Neural cell (in vitro differentiated cells): ENCODE data around the gene TMEM30A. TPM values are rescaled to one million over a fixed set of nuclear protein-coding genes. Genes with fewer than 3 reads are reported as not detected.

Source experiments
- H2AFZ ChIP-seq: fragments of 200-600, 300-800 bp; sonication (generic), shearing (Covaris generic); 2 replicates; pipeline ENCODE4 v1.6.0; 2014; ENCODE audit warnings: low read depth, mild to moderate bottlenecking, antibody characterized with exemption, low read length, moderate library complexity
- H3F3A ChIP-seq: fragments of 200-600 bp; shearing (Covaris generic); 2 replicates; pipeline ENCODE4 v1.6.1; 2016; ENCODE audit warnings: mild to moderate bottlenecking, moderate library complexity, mixed read lengths, antibody characterized with exemption, low read length; ENCODE audit not compliant: insufficient read depth, poor library complexity, severe bottlenecking
- H3K27ac ChIP-seq: fragments of 200-600, 300-800 bp; sonication (generic), shearing (Covaris generic); 2 replicates; pipeline ENCODE4 v1.5.1; 2014; ENCODE audit warnings: mild to moderate bottlenecking, low read length, moderate library complexity
- H3K27me3 ChIP-seq: fragments of 300-800, 200-600 bp; sonication (generic), shearing (Covaris generic); 2 replicates; pipeline ENCODE4 v1.6.0; 2014; ENCODE audit warnings: mild to moderate bottlenecking, low read depth, low read length, moderate library complexity; ENCODE audit not compliant: insufficient read depth
- H3K36me3 ChIP-seq: fragments of 300-800, 200-600 bp; sonication (generic), shearing (Covaris generic); 2 replicates; pipeline ENCODE4 v1.5.1; 2014; ENCODE audit warnings: mild to moderate bottlenecking, antibody characterized with exemption, low read length, moderate library complexity; ENCODE audit not compliant: insufficient read depth
- H3K4me2 ChIP-seq: fragments of 300-800, 200-600 bp; sonication (generic), shearing (Covaris generic); 2 replicates; pipeline ENCODE4 v1.6.0; 2014; ENCODE audit warnings: mild to moderate bottlenecking, low read length
- H3K4me3 ChIP-seq: fragments of 300-800, 200-600 bp; sonication (generic), shearing (Covaris generic); 2 replicates; pipeline ENCODE4 v1.5.1; 2014; ENCODE audit warnings: mild to moderate bottlenecking, low read length, moderate library complexity
- H3K79me2 ChIP-seq: fragments of 200-600 bp; shearing (Covaris generic); replicated peaks from 2 replicates; pipeline ENCODE4 v1.6.0; 2014; ENCODE audit warnings: mild to moderate bottlenecking, low read length, moderate library complexity; ENCODE audit not compliant: insufficient read depth
- H3K9ac ChIP-seq: fragments of 300-800, 200-600 bp; sonication (generic), shearing (Covaris generic); 2 replicates; pipeline ENCODE4 v1.6.1; 2016; ENCODE audit warnings: mild to moderate bottlenecking, low read length, mixed read lengths
- H3K9me2 ChIP-seq: fragments of 200-600 bp; shearing (Covaris generic); 2 replicates; pipeline ENCODE4 v1.6.1; 2016; ENCODE audit warnings: mild to moderate bottlenecking, low read length, mixed read lengths; ENCODE audit not compliant: insufficient read depth
- H3K9me3 ChIP-seq: fragments of 200-600, 300-800 bp; sonication (generic), shearing (Covaris generic); 2 replicates; pipeline ENCODE4 v1.6.1; 2016; ENCODE audit warnings: mild to moderate bottlenecking, mixed run types, low read length, moderate library complexity, mixed read lengths
- H4K20me1 ChIP-seq: fragments of 200-600 bp; shearing (Covaris generic); 2 replicates; pipeline ENCODE4 v1.6.1; 2016; ENCODE audit warnings: mild to moderate bottlenecking, mixed run types; ENCODE audit not compliant: insufficient read depth
- CTCF ChIP-seq: fragments of 450-650 bp; IDR thresholded peaks from 2 replicates; pipeline ENCODE4 v1.5.1; 2014; ENCODE audit warnings: antibody characterized with exemption, mild to moderate bottlenecking, moderate library complexity; ENCODE audit not compliant: poor library complexity, severe bottlenecking
- EP300 ChIP-seq: fragments of 450-650 bp; conservative IDR thresholded peaks from 2 replicates; pipeline ENCODE4 v1.6.1; 2014; ENCODE audit warnings: antibody characterized with exemption, mild to moderate bottlenecking, moderate library complexity; ENCODE audit not compliant: poor library complexity, severe bottlenecking
- EZH2 ChIP-seq: fragments of 200-600, 300-800 bp; shearing (Covaris generic), sonication (generic); IDR thresholded peaks from 2 replicates; pipeline ENCODE4 v1.6.1; 2014; ENCODE audit warnings: antibody characterized with exemption, low read length, borderline replicate concordance, mild to moderate bottlenecking; ENCODE audit not compliant: insufficient read depth, poor library complexity, severe bottlenecking
- MXI1 ChIP-seq: fragments of 450-650 bp; conservative IDR thresholded peaks from 2 replicates; pipeline ENCODE4 v1.6.1; 2014; ENCODE audit warnings: antibody characterized with exemption, mild to moderate bottlenecking; ENCODE audit not compliant: poor library complexity, severe bottlenecking
- POLR2AphosphoS5 ChIP-seq: IDR thresholded peaks from 2 replicates; pipeline ENCODE4 v1.6.1; 2012
- RAD21 ChIP-seq: fragments of 450-650 bp; conservative IDR thresholded peaks from 2 replicates; pipeline ENCODE4 v1.6.1; 2014; ENCODE audit warnings: antibody characterized with exemption, mild to moderate bottlenecking, moderate library complexity
- SMC3 ChIP-seq: fragments of 450-650 bp; conservative IDR thresholded peaks from 2 replicates; pipeline ENCODE4 v1.6.1; 2014; ENCODE audit warnings: antibody characterized with exemption, mild to moderate bottlenecking, moderate library complexity; ENCODE audit not compliant: poor library complexity
- TAF1 ChIP-seq: IDR thresholded peaks from 2 replicates; pipeline ENCODE4 v1.6.1; 2012; ENCODE audit warnings: low read depth
- polyA plus RNA-seq: library from polyadenylated mRNA; depleted of rRNA; stranded (reverse); fragments of >200 nt; gene quantifications from 2 replicates; pipeline ENCODE4 v1.2.3, GENCODE V29; 2014
- TF ChIP-seq, protein P1 (sequence below): IDR thresholded peaks from 2 replicates; pipeline ENCODE4 v1.6.1; 2012; ENCODE audit warnings: borderline replicate concordance

TMEM30A gene
- polyA plus RNA-seq, 1 donor from 2014 or later: 110 TPM

DNA sequence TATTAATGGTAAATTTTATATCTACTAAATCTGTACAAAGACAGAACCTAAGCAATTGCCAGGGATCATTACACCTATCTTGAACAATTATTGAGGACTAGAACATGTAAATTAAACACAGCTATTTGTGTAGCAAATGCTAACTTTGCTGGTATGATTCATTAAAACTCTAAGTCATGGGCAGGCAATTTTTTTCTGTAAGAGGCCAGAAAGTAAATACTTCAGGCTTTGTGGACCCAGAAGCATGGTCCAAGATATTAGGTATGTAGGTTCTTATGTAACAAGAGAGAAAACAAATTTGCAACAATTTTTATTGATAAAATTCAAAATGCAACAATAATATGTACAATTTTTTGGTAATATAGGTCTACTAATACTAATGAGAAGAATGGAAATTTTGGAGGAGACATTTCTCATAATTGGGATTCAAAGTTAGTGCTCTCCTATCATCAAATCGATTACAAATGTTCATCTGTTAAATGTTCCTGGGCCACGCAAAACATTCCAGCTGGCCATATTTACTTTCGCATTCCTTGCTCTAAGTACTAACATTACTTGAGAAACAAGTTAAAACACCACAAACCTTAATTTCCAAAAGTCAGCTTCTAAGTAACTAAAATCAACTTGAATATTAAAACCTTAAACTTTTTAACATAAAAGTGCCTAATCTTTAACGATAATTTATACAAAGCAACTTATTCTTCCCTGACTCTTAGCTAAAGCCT, 4.3 kb downstream of the TMEM30A start:
- no peaks in the 10 kb centered on the region for H3K27me3 ChIP-seq
- H3K9me2 ChIP-seq: no peaks in the 10 kb centered on the region
- H3K27ac ChIP-seq: no peak overlapping the region
- no peaks in the 10 kb centered on the region for H3K9me3 ChIP-seq
- H3K4me3 ChIP-seq: peak overlapping the region; percentile 87
- H2AFZ ChIP-seq: no peak overlapping the region
- TF ChIP-seq TAF1: no peak
- TF ChIP-seq CTCF: no peak
- TF ChIP-seq POLR2AphosphoS5: no peak
- no peak for TF ChIP-seq SMC3
- TF ChIP-seq, protein P1, sequence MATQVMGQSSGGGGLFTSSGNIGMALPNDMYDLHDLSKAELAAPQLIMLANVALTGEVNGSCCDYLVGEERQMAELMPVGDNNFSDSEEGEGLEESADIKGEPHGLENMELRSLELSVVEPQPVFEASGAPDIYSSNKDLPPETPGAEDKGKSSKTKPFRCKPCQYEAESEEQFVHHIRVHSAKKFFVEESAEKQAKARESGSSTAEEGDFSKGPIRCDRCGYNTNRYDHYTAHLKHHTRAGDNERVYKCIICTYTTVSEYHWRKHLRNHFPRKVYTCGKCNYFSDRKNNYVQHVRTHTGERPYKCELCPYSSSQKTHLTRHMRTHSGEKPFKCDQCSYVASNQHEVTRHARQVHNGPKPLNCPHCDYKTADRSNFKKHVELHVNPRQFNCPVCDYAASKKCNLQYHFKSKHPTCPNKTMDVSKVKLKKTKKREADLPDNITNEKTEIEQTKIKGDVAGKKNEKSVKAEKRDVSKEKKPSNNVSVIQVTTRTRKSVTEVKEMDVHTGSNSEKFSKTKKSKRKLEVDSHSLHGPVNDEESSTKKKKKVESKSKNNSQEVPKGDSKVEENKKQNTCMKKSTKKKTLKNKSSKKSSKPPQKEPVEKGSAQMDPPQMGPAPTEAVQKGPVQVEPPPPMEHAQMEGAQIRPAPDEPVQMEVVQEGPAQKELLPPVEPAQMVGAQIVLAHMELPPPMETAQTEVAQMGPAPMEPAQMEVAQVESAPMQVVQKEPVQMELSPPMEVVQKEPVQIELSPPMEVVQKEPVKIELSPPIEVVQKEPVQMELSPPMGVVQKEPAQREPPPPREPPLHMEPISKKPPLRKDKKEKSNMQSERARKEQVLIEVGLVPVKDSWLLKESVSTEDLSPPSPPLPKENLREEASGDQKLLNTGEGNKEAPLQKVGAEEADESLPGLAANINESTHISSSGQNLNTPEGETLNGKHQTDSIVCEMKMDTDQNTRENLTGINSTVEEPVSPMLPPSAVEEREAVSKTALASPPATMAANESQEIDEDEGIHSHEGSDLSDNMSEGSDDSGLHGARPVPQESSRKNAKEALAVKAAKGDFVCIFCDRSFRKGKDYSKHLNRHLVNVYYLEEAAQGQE: no peak
- no peak for TF ChIP-seq RAD21
- no peak for TF ChIP-seq EZH2
- no peak for TF ChIP-seq EP300
- no peak for TF ChIP-seq MXI1
- no peaks in the 10 kb centered on the region for H4K20me1 ChIP-seq
- no peaks in the 10 kb centered on the region for H3F3A ChIP-seq
- peak overlapping the region; percentile 98 for H3K4me2 ChIP-seq
- H3K9ac ChIP-seq: no peak overlapping the region
- peaks cover 74% of the 10 kb centered on the region for H3K79me2 ChIP-seq
- H3K36me3 ChIP-seq: no peaks in the 10 kb centered on the region

GRCh38 chr6:75279418-75279817, 5.2 kb downstream of the TMEM30A start:
- Histone ChIP-seq H2AFZ (no peak overlapping the region), H4K20me1 (no peaks in the 10 kb centered on the region), H3K9ac (no peak overlapping the region), H3F3A (no peaks in the 10 kb centered on the region), H3K79me2 (peaks cover 74% of the 10 kb centered on the region), H3K27me3 (no peaks in the 10 kb centered on the region), H3K36me3 (no peaks in the 10 kb centered on the region), H3K27ac (no peak overlapping the region), H3K4me2 (peak overlapping the region; percentile 98), H3K4me3 (peak overlapping the region; percentile 87), H3K9me3 (no peaks in the 10 kb centered on the region), H3K9me2 (no peaks in the 10 kb centered on the region)
- no peak for TF ChIP-seq POLR2AphosphoS5
- TF ChIP-seq, protein P1: no peak
- TF ChIP-seq SMC3: no peak
- TF ChIP-seq CTCF: no peak
- TF ChIP-seq RAD21: no peak
- TF ChIP-seq MXI1: no peak
- TF ChIP-seq TAF1: no peak
- TF ChIP-seq EP300: no peak
- no peak for TF ChIP-seq EZH2
